A549 (cell line): ENCODE measurements around the gene CFAP92. TPM values are rescaled to one million over a fixed set of nuclear protein-coding genes. Genes with fewer than 3 reads are reported as not detected.

Experiments used
- ATAC-seq, 2 experiments: fragments of 200-7000 bp in 1 of 2; fragments of >200 bp in 1 of 2; cut with Nextera tagmentation in 1 of 2; cut with Tn5 transposase in 1 of 2; 3 replicates each; pipeline versions ENCODE4 v1.8.0 to v1.9.1; 2018 to 2020; ENCODE audit warnings: mild to moderate bottlenecking in 1 of 2, moderate library complexity in 1 of 2
- CTCF ChIA-PET: fragments of 300-600 bp; sonication (Branson Sonifier 250); formaldehyde crosslinking; extraction: SDS; loops from one replicate; lab custom pipeline; 2021; ENCODE audit warnings: antibody characterized with exemption, inconsistent platforms; lab: Yijun Ruan, JAX
- POLR2A ChIA-PET: fragments of 350-600 bp; formaldehyde crosslinking; extraction: SDS; loops from one replicate; lab custom pipeline; 2021; ENCODE audit warnings: antibody characterized with exemption, inconsistent platforms; lab: Yijun Ruan, JAX
- DNase-seq, 2 experiments: peaks; one replicate each; pipeline versions ENCODE4 v3.0.0 to v3.0.0-alpha.2; 2011 to 2016; ENCODE audit warnings: low read depth in 1 of 2, low spot score in 1 of 2
- FAIRE-seq: peaks from 2 replicates; lab custom pipeline; 2011; peaks lifted over from hg19 to GRCh38; lab: Jason Lieb, UNC
- H3K27ac ChIP-seq, 2 experiments: fragments of >200 bp; sonication (Bioruptor Twin); formaldehyde crosslinking; 3 replicates each; pipeline ENCODE4 v1.5.1; 2016 to 2017
- H3K4me1 ChIP-seq: fragments of >200 bp; sonication (Bioruptor Twin); formaldehyde crosslinking; 3 replicates; pipeline ENCODE4 v1.6.1; 2016
- H3K4me2 ChIP-seq: fragments of >200 bp; sonication (Bioruptor Twin); formaldehyde crosslinking; 3 replicates; pipeline ENCODE4 v1.6.1; 2016
- H3K4me3 ChIP-seq: fragments of >200 bp; sonication (Bioruptor Twin); formaldehyde crosslinking; 3 replicates; pipeline ENCODE4 v1.5.1; 2016
- H3K9me3 ChIP-seq: fragments of >200 bp; sonication (Bioruptor Twin); formaldehyde crosslinking; 3 replicates; pipeline ENCODE4 v1.6.1; 2016
- CBX2 ChIP-seq: fragments of 200-600 bp; sonication (generic); IDR thresholded peaks from 2 replicates; pipeline ENCODE4 v1.6.1; 2016; ENCODE audit warnings: low read depth, mild to moderate bottlenecking, borderline replicate concordance
- CHD2 ChIP-seq: fragments of 150-350 bp; IDR thresholded peaks from 2 replicates; pipeline ENCODE4 v1.6.1; 2014; ENCODE audit warnings: low read length; ENCODE audit not compliant: partially characterized antibody
- EP300 ChIP-seq, 2 experiments: fragments of >200 bp; sonication (Bioruptor Twin); formaldehyde crosslinking; IDR thresholded peaks; 2 replicates in 1 of 2; 3 replicates in 1 of 2; pipeline ENCODE4 v1.6.1; 2016 to 2017
- GATA3 ChIP-seq: IDR thresholded peaks from 2 replicates; pipeline ENCODE4 v1.6.1; 2012; ENCODE audit warnings: borderline replicate concordance
- HOXB13 ChIP-seq: fragments of 250-450 bp; sonication (Bioruptor Pico); IDR thresholded peaks from 2 replicates; pipeline ENCODE4 v1.5.0; 2020; ENCODE audit warnings: low read depth, mild to moderate bottlenecking, moderate library complexity
- HOXB5 ChIP-seq: fragments of 250-450 bp; sonication (Bioruptor Pico); IDR thresholded peaks from 2 replicates; pipeline ENCODE4 v1.5.0; 2020; ENCODE audit warnings: mild to moderate bottlenecking, moderate library complexity
- JUNB ChIP-seq: fragments of >200 bp; sonication (Bioruptor Twin); formaldehyde crosslinking; IDR thresholded peaks from 2 replicates; pipeline ENCODE4 v1.6.1; 2016
- MAFK ChIP-seq: fragments of 450-650 bp; IDR thresholded peaks from 2 replicates; pipeline ENCODE4 v1.6.1; 2014; ENCODE audit not compliant: partially characterized antibody
- MAZ ChIP-seq: fragments of 150-350 bp; IDR thresholded peaks from 2 replicates; pipeline ENCODE4 v1.6.1; 2014; ENCODE audit warnings: antibody characterized with exemption, low read depth, low read length, borderline replicate concordance
- MYC ChIP-seq: IDR thresholded peaks from 2 replicates; pipeline ENCODE4 v1.6.1; 2012; ENCODE audit warnings: mild to moderate bottlenecking, inconsistent platforms, low read length, improper control_type of control experiment, borderline replicate concordance
- NFE2L2 ChIP-seq: fragments of 150-350 bp; conservative IDR thresholded peaks from 2 replicates; pipeline ENCODE4 v1.6.1; 2014; ENCODE audit warnings: low read length
- NPAS2 ChIP-seq: fragments of 250-450 bp; sonication (Bioruptor Pico); IDR thresholded peaks from 2 replicates; pipeline ENCODE4 v1.8.0; 2022; ENCODE audit warnings: mild to moderate bottlenecking, moderate library complexity, borderline replicate concordance
- PHF8 ChIP-seq: fragments of 200-600 bp; sonication (generic); IDR thresholded peaks from 2 replicates; pipeline ENCODE4 v1.6.1; 2016; ENCODE audit warnings: low read depth, mild to moderate bottlenecking, antibody characterized with exemption, moderate library complexity, borderline replicate concordance
- POLR2AphosphoS2 ChIP-seq: conservative IDR thresholded peaks from 2 replicates; pipeline ENCODE4 v1.6.1; 2012; ENCODE audit warnings: low read length, improper control_type of control experiment, inconsistent platforms
- RCOR1 ChIP-seq: fragments of 150-350 bp; IDR thresholded peaks from 2 replicates; pipeline ENCODE4 v1.6.1; 2014; ENCODE audit warnings: antibody characterized with exemption, low read length, low read depth
- RNF2 ChIP-seq: fragments of 200-600 bp; sonication (generic); IDR thresholded peaks from 2 replicates; pipeline ENCODE4 v1.6.1; 2016; ENCODE audit warnings: low read depth, mild to moderate bottlenecking, antibody characterized with exemption, moderate library complexity, borderline replicate concordance
- SMC3 ChIP-seq: fragments of >200 bp; sonication (Bioruptor Twin); formaldehyde crosslinking; IDR thresholded peaks from 3 replicates; pipeline ENCODE4 v1.6.1; 2018; ENCODE audit warnings: inconsistent platforms
- TP53 ChIP-seq: fragments of 250-450 bp; sonication (Bioruptor Pico); IDR thresholded peaks from 2 replicates; pipeline ENCODE4 v1.5.0; 2021; ENCODE audit warnings: mild to moderate bottlenecking, moderate library complexity
- ZC3H11A ChIP-seq: fragments of 450-650 bp; IDR thresholded peaks from 2 replicates; pipeline ENCODE4 v1.6.1; 2014; ENCODE audit warnings: antibody characterized with exemption, mild to moderate bottlenecking
- ZNF302 ChIP-seq: fragments of 250-450 bp; sonication (Bioruptor Pico); IDR thresholded peaks from 2 replicates; pipeline ENCODE4 v1.9.0; 2021; ENCODE audit warnings: inconsistent platforms, mild to moderate bottlenecking, moderate library complexity
- ZSCAN20 ChIP-seq: fragments of 250-450 bp; sonication (Bioruptor Pico); IDR thresholded peaks from 2 replicates; pipeline ENCODE4 v1.8.0; 2022; ENCODE audit warnings: mild to moderate bottlenecking, moderate library complexity
- WGBS: methylation state at CpG from one replicate; pipeline ENCODE4 v1.1.6; 2017; ENCODE audit errors: missing lambda C conversion rate; 5-methylcytosine and 5-hydroxymethylcytosine counted together
- polyA plus RNA-seq, 4 experiments: library from polyadenylated mRNA; depleted of rRNA in 3 of 4; stranded (reverse); fragments of >200 nt; fragmentation: RNase III in 1 of 4; extraction: RNeasy Plus Mini Kit Qiagen cat#74134 plus additional on column Dnase treatment in 1 of 4; gene quantifications; 2 replicates in 3 of 4; 3 replicates in 1 of 4; pipeline ENCODE4 v1.2.3, GENCODE V29; 2011 to 2017
- TF ChIP-seq, protein P1 (sequence below): fragments of 450-650 bp; IDR thresholded peaks from 2 replicates; pipeline ENCODE4 v1.6.1; 2014; ENCODE audit warnings: antibody characterized with exemption
- TF ChIP-seq, protein P2 (sequence below): fragments of >200 bp; sonication (Bioruptor Twin); formaldehyde crosslinking; IDR thresholded peaks from 3 replicates; pipeline ENCODE4 v1.5.1; 2016
- TF ChIP-seq, protein P3 (sequence below): fragments of >200 bp; sonication (Bioruptor Twin); formaldehyde crosslinking; IDR thresholded peaks from 2 replicates; pipeline ENCODE4 v1.6.1; 2016

CFAP92 gene
- polyA plus RNA-seq, 2 of the 4 experiments (the other 2 are of a cell fraction), result not detected

DNA sequence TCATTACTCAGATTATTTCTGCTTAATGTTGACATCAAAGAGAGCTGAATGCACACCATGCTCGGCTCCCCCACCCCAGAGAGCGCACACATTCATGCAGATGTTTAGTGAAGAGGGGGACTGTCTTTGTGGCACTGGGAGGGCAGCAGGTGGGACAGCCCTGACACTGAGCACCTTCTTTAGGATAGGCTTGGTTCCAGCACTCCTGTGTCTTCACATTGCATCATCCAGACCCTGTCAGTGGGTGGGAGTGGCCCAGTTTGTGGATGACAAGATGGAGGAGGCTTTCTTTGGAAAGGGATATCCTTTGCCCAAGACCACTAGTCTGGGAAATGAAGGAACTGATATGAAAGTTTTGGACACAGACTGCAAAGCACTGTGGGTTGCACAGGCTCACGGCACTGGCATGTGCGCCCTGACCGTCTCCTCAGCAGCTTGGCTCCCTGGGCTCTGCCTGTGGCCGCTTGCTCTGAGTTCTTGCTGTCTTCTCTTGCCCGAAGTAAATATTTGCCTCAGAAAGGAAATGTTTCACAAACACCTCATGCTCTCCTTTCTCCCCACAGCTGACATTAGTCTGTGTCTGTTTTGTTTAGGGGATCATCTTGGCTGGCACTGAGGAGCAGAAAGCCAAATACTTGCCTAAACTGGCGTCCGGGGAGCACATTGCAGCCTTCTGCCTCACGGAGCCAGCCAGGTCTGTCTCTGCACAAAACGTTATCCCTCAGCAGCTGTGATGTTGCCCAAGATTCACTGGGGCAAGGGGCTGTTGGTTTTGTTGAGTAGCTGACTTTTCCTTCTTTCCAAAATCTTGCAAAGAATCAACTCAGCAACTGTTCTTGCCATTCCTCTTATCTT, 97.8 kb downstream of the CFAP92 start:
- POLR2A ChIA-PET, result no interaction called here
- H3K4me2 ChIP-seq, result no peak overlapping the region
- peaks cover 5% of the 10 kb centered on the region; the same call in 2 of the 3 replicates for H3K4me1 ChIP-seq
- H3K9me3 ChIP-seq, result no peaks in the 10 kb centered on the region
- CTCF ChIA-PET, result interaction anchor here (0.6 kb wide), 1 partner anchor 10 kb away, joined by 3 read pairs; no protein-coding TSS in a partner anchor
- no peak for ATAC-seq
- H3K4me3 ChIP-seq, result no peak overlapping the region
- TF ChIP-seq, protein P1, sequence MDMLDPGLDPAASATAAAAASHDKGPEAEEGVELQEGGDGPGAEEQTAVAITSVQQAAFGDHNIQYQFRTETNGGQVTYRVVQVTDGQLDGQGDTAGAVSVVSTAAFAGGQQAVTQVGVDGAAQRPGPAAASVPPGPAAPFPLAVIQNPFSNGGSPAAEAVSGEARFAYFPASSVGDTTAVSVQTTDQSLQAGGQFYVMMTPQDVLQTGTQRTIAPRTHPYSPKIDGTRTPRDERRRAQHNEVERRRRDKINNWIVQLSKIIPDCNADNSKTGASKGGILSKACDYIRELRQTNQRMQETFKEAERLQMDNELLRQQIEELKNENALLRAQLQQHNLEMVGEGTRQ, result no peak
- TF ChIP-seq EP300 (IDR thresholded peaks at IDR 0.05) (no peak), HOXB13 (no peak), ZSCAN20 (CRISPR knock-in tag) (no peak)
- WGBS, result 92% methylated on average over 11 of the region's 11 CpGs
- FAIRE-seq, result no peak
- peak overlapping the region in 1 of 2 experiments; percentile 45; a peak in 2 of 6 replicates for H3K27ac ChIP-seq
- DNase-seq, result no peak

DNA sequence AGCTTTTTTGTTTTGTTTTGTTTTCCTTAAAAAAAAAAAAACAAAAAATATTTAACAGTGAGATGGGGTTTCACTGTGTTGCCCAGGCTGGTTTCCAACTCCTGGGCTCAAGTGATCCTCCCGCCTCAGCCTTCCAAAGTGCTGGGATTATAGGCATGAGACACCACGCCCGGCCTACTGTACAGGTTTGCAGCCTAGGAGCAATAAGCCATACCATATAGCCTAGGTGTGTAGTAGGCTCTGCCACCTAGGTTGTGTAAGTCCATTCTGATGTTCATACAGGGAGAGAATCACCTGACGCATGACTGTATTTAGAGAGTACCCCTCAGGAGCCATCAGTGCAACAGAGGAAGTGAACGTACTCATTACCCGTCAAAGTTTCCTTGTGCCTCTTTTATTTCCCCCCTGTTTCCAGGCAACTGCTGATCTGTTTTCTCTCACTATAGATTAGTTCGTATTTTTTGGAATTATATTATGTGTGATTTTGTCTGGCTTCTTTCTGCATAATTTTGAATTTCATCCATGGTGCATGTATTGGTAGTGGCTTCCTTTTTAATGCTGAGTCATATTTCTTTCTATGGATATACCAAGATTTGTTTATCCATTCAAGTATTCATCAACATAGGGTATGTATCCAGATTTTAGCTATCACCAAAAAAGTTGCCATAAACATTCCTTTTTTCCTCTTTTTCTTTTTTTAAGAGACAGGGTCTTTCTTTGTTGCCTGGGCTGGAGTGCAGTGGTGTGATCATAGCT, 104.6 kb downstream of the CFAP92 start:
- no peak overlapping the region for H3K4me3 ChIP-seq
- ChIA-PET CTCF (no interaction called here), POLR2A (no interaction called here)
- WGBS, result 94% methylated on average over 7 of the region's 7 CpGs
- no peaks in the 10 kb centered on the region for H3K9me3 ChIP-seq
- TF ChIP-seq JUNB (no peak), MAZ (no peak), MAFK (peak; percentile 72), NPAS2 (CRISPR knock-in tag) (no peak), RNF2 (no peak), NFE2L2 (peak; percentile 36; the same call in 1 of the 2 replicates), PHF8 (no peak), EP300 (IDR thresholded peaks at IDR 0.05) (no peak), ZC3H11A (no peak), CBX2 (no peak), SMC3 (no peak), GATA3 (no peak), TP53 (CRISPR knock-in tag) (no peak)
- TF ChIP-seq, protein P1, result no peak
- TF ChIP-seq, protein P2, sequence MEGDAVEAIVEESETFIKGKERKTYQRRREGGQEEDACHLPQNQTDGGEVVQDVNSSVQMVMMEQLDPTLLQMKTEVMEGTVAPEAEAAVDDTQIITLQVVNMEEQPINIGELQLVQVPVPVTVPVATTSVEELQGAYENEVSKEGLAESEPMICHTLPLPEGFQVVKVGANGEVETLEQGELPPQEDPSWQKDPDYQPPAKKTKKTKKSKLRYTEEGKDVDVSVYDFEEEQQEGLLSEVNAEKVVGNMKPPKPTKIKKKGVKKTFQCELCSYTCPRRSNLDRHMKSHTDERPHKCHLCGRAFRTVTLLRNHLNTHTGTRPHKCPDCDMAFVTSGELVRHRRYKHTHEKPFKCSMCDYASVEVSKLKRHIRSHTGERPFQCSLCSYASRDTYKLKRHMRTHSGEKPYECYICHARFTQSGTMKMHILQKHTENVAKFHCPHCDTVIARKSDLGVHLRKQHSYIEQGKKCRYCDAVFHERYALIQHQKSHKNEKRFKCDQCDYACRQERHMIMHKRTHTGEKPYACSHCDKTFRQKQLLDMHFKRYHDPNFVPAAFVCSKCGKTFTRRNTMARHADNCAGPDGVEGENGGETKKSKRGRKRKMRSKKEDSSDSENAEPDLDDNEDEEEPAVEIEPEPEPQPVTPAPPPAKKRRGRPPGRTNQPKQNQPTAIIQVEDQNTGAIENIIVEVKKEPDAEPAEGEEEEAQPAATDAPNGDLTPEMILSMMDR, result no peak
- FAIRE-seq (no peak), DNase-seq (no peak), ATAC-seq (no peak)
- H3K4me2 ChIP-seq, result no peak overlapping the region
- H3K4me1 ChIP-seq, result no peaks in the 10 kb centered on the region
- no peak overlapping the region for H3K27ac ChIP-seq

DNA sequence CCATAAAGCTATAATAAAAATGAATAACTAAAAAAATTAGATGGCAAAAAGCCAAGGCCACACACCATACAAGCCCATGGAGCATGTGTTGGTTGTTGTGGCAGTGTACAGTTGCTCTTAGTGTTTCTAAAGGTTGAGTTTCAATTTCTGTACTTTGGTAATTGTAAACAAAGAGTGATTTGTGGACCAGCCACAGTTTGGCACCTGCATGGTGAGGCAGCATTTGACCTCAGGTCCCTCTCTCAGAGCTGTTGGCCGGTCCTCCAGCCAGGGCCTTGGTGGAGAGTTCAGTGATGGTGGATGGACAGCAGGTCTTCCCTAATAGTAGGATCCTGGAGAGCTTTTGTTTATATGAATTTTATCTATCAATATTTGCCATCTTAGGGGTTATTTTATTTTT, 108.9 kb downstream of the CFAP92 start:
- POLR2A ChIA-PET, result no interaction called here
- ATAC-seq (no peak), FAIRE-seq (no peak), DNase-seq (no peak)
- H3K4me3 ChIP-seq, result no peak overlapping the region
- no peak overlapping the region for H3K27ac ChIP-seq
- CTCF ChIA-PET, result interaction anchor here (1.2 kb wide), 2 partner anchors 10 to 204 kb away, joined by 3 to 4 read pairs; no protein-coding TSS in a partner anchor
- TF ChIP-seq, protein P3, sequence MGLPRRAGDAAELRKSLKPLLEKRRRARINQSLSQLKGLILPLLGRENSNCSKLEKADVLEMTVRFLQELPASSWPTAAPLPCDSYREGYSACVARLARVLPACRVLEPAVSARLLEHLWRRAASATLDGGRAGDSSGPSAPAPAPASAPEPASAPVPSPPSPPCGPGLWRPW, result no peak
- no peak for TF ChIP-seq ZNF302
- no peak for TF ChIP-seq RCOR1
- TF ChIP-seq CHD2, result no peak
- no peak for TF ChIP-seq MYC
- no peak for TF ChIP-seq POLR2AphosphoS2
- no peak for TF ChIP-seq HOXB5 (CRISPR knock-in tag)
- H3K4me1 ChIP-seq, result peaks cover 16% of the 10 kb centered on the region; the same call in 2 of the 3 replicates
- H3K4me2 ChIP-seq, result no peak overlapping the region
- 100% methylated on average over 1 of the region's 1 CpG for WGBS
- no peaks in the 10 kb centered on the region for H3K9me3 ChIP-seq
